NCI-H526 treated with DMSO at 0.1 percent for 48 hours (cell line): ENCODE results near the gene ACSM3.
A peak's percentile ranks its signal among the peaks of the same experiment; 100 is the strongest.

ENCODE experiments used
- DNase-seq: peaks from one replicate; lab custom pipeline; 2025; lab: John Stamatoyannopoulos, UW

Gene ACSM3

GRCh38 chr16:20806168-20807050, 42.6 kb downstream of the ACSM3 start, which contains the start of the genes ERI2 and REXO5:
ERI2 (minus strand) TSS chr16:20806472; CDS start chr16:20806430, 42 bp downstream.
REXO5 (plus strand) TSS chr16:20806527; CDS start chr16:20806954, 427 bp downstream.
- DNase-seq = peak; percentile 75

GRCh38 chr16:20807862-20808261, 44.0 kb downstream of the ACSM3 start:
- DNase-seq = no peak

- no peak for DNase-seq
These were observed 48.1 kb downstream of the ACSM3 start for GRCh38 chr16:20811889-20812439.

GRCh38 chr16:20812510-20812909, 48.7 kb downstream of the ACSM3 start:
- DNase-seq = no peak

GRCh38 chr16:20814784-20815183, 51.0 kb downstream of the ACSM3 start:
- no peak for DNase-seq

GRCh38 chr16:20818929-20819585, 55.2 kb downstream of the ACSM3 start:
- DNase-seq = no peak

- no peak for DNase-seq
These were observed 57.9 kb downstream of the ACSM3 start for GRCh38 chr16:20821682-20822081.

GRCh38 chr16:20822521-20823325, 58.9 kb downstream of the ACSM3 start:
- no peak for DNase-seq

GRCh38 chr16:20826039-20826566, 62.3 kb downstream of the ACSM3 start:
- DNase-seq = no peak

GRCh38 chr16:20829536-20829935, 65.7 kb downstream of the ACSM3 start:
- no peak for DNase-seq

- DNase-seq = no peak
These were observed 66.6 kb downstream of the ACSM3 start for GRCh38 chr16:20830372-20830771.

- no peak for DNase-seq
These were observed 69.3 kb downstream of the ACSM3 start for GRCh38 chr16:20833086-20833485.

- no peak for DNase-seq
These were observed 74.4 kb downstream of the ACSM3 start for GRCh38 chr16:20838240-20838639.

- DNase-seq = no peak
These were observed 75.7 kb downstream of the ACSM3 start for GRCh38 chr16:20839504-20839903.

- no peak for DNase-seq
These were observed 80.2 kb downstream of the ACSM3 start for GRCh38 chr16:20844054-20844453.

- DNase-seq = no peak
These were observed 80.8 kb downstream of the ACSM3 start for GRCh38 chr16:20844588-20844987.

GRCh38 chr16:20846030-20846429, 82.2 kb downstream of the ACSM3 start:
- no peak for DNase-seq

- DNase-seq = no peak
These were observed 82.7 kb downstream of the ACSM3 start for GRCh38 chr16:20846551-20846950.
